GM18873 (cell line): ENCODE measurements around the gene KMT2C.
"Not testable (repeated sequence)": the region's sequence is repeated elsewhere in the genome, so short reads cannot be mapped to it uniquely, and the experiment has no call there.

Source experiments
- ATAC-seq: cut with Tn5 transposase; IDR thresholded peaks from one replicate; pipeline ENCODE4 v1.9.1; 2021; ENCODE audit warnings: mild to moderate bottlenecking, moderate library complexity, moderate number of reproducible peaks; ENCODE audit not compliant: unreplicated experiment, low FRiP score

Gene KMT2C

GRCh38 chr7:152328234-152328633, 107.6 kb downstream of the KMT2C start:
- ATAC-seq: no peak

GRCh38 chr7:152315845-152316244, 120.0 kb downstream of the KMT2C start:
- ATAC-seq: no peak

DNA sequence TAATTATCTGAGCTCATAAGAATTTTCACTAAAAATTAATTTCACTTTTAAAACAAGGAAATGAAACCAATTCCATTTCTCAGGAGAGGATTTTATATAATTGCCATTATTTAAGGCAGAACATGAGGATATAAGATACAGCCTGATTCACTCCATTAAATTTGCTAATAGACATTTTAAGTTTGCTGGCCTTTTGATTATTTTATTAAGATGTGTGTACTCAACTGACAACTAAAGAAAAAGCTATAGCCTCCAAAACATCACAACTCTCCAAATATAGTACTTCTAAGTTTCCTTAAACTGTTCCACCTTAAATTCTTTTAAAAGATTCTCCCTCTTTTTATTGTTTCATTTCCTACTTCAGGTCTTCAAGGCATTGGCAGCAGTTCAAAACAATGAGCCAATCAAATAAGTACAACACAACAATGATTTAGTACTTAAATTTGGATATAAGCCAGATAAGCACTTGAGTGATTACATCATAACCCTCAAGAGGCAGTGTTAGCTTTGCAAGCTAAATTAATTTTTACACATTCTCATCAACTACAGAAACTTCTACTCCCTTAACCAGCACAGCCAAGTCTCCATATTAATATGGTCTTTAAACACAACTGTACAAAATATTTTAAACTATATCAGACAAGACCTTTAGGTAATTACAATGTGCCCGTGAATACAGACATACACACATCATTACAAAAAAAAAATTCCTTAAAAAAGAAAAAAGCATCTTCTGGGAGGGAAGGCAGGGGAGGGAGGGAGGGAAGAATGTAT, 121.8 kb downstream of the KMT2C start:
- ATAC-seq: no peak

- no peak for ATAC-seq
Measured at GRCh38 chr7:152313217-152313616, 122.6 kb downstream of the KMT2C start.

GRCh38 chr7:152312316-152312715, 123.5 kb downstream of the KMT2C start:
- no peak for ATAC-seq

GRCh38 chr7:152307902-152308301, 127.9 kb downstream of the KMT2C start:
- no peak for ATAC-seq

- not testable (repeated sequence) for ATAC-seq
Measured at GRCh38 chr7:152299542-152300143, 136.2 kb downstream of the KMT2C start.

GRCh38 chr7:152292897-152293296, 142.9 kb downstream of the KMT2C start:
- ATAC-seq: no peak

- not testable (repeated sequence) for ATAC-seq
Measured at GRCh38 chr7:152286972-152287371, 148.8 kb downstream of the KMT2C start.

DNA sequence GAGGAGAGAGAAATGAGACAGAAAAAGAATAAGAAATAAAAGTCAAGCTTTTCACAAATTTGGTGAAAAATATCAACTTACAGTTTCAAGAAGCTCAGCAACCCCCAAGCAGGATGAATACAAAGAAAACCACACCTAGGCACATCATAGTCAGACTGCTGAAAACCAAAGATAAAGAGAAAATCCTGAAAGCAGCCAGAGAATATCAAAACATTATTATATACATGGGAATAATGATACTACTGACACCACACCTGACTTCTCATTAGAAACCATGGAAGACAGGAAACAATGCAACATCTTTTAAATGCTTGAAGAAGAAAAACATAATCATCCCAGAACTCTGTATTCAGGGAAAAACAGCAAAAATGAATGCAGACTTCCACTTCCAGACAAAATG, 149.6 kb downstream of the KMT2C start:
- not testable (repeated sequence) for ATAC-seq

GRCh38 chr7:152284998-152285397, 150.8 kb downstream of the KMT2C start:
- ATAC-seq: not testable (repeated sequence)

DNA sequence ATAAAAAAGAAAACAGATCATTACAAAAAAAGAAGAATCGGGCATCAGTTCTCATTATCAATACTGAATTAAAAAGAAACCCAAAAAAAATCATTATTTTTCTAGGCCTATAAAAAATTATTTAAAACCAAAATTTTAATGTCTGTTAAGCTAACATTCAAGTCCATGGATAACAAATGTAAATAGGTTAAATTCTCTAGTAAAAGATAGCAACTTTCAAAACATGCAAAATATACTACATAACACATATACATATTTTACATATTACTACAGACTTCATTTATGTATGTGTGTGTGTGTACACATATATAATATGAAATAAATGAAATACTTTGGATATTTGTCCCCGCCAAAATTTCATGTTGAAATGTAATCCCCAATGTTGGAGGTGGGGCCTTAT, 158.1 kb downstream of the KMT2C start:
- not testable (repeated sequence) for ATAC-seq

DNA sequence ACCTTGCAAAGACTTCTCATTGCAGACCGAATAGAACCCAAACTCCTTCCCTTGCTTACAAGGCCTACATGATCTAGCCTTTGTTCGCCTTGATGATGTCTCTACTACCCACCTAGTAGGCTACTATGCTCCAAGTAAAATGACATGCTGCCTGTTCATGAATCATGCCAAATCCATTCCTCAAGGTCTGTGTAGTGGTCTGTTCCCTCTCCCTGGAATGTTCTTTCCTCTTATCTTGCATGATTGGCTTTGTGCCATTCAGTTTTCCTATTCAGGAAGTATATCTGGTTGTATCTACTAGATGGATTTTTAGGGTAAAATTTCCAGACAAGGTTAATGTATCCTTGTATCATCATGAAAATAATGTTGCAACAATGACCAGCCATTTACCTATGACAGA, 165.4 kb downstream of the KMT2C start:
- ATAC-seq: not testable (repeated sequence)

- ATAC-seq: not testable (repeated sequence)
Measured at GRCh38 chr7:152266859-152267258, 168.9 kb downstream of the KMT2C start.

- ATAC-seq: not testable (repeated sequence)
Measured at GRCh38 chr7:152264915-152265314, 170.9 kb downstream of the KMT2C start.

DNA sequence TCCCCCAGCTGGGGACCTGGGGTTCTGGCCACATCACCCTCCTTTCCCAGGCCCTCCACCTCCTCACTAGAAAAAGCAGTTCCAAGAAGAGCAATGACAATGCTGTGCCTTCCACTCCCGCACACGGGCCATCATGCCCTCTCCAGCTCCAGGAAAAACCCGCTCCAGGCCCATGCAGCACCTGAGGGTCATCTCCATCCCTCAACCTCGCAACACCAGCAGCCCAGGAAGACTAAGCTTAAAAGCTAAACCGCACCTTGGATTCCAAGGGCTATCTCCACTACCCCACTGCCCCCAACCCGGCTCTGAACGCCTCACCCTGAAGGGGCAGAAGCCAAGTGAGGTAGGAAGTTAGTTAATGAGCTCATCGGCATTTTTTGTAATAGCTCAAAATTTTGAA, 173.7 kb downstream of the KMT2C start:
- ATAC-seq: not testable (repeated sequence)

DNA sequence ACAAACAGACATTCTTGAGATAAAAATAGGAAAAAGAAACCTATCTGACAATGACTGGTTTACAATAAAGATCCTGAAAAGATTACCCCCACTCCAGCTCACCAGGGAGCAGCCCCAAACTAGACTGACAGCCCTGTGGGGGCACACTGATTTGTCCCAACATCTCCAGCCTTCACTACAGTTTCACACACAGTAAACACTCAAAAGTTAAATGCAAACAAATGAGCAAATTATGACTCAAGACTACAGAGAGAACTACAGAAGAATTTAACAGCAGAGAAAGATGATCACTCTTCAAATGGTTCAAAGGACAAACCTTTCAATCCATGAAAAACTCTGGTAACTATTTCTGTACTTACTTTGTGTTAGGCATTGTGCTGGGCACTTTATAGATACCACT, 176.2 kb downstream of the KMT2C start:
- ATAC-seq: not testable (repeated sequence)

DNA sequence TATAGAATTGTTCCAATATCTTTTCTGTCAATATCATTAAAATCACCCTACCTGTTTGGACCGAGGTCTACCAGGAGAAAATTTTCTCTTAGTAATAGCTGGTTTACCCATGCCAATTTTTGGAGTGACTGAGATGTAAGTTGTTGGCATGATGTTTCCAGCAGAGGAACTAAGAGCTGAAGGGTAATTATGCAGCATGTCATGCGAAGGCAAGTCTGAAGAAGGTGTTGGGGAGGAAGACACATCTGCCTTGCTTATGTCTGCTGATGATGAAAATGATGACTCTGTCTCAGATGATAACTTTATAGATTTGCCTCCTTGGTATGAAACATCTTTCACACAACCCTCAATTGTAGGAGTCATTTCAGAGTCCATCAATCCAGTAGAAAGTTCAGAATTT, 188.0 kb downstream of the KMT2C start:
- not testable (repeated sequence) for ATAC-seq

DNA sequence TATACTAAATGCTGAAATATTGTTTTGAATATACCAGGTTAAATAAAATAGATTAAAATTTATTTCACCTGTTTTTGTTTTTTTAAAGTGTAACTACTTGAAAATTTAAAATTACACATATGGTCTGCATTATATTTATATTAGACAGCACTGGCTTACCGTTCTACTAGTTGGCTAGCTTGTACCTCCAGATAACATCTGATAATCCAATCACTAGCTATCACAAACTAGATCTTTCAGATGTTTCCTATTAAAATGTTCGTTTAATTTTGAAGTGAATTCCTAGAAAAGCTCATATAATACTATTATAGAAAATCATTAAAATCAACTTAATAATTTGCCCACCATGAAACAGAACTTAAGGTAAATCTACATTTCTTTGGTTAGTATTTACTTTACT, 190.4 kb downstream of the KMT2C start:
- not testable (repeated sequence) for ATAC-seq

- ATAC-seq: not testable (repeated sequence)
Measured at GRCh38 chr7:152243464-152243863, 192.3 kb downstream of the KMT2C start.

DNA sequence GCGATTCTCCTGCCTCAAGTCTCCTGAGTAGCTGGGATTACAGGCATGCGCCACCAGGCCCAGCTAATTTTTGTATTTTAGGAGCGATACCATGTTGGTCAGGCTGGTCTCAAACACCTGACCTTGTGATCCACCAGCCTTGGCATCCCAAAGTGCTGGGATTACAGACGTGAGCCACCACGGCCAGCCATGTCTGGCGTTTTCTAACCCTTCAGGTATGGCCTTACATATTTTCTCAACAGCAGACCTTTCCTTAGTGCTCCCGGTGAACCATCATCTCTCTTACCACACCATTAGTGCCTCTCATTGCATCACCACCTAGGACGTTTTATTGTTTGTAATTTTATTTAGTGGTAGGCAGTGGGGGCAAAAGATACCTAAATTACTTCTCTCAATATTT, 194.5 kb downstream of the KMT2C start:
- ATAC-seq: not testable (repeated sequence)

DNA sequence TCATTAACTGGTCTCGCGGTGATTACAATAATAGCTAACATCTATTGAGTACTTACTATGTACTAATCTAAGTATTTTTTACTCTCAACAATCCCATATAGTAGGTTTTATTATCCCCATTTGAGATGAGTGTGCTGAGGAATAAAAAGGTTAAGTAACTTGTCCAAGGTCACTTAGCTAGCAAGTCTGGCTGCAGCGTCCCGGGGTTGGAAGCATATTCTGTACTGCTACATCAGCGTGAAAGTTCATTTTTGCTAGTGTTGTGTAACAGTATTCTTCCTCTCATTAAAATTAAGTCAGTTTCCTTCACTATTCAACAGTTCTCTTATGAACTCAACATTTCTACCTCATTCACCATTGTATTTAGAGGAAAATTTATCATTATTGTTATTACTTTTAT, 199.5 kb downstream of the KMT2C start:
- not testable (repeated sequence) for ATAC-seq
